GDM1 (cell line): ENCODE results near the gene USP47.
"Not testable (repeated sequence)": the region's sequence is repeated elsewhere in the genome, so short reads cannot be mapped to it uniquely, and the experiment has no call there.

Experiments used
- DNase-seq: peaks from one replicate; lab custom pipeline; 2025; lab: John Stamatoyannopoulos, UW

Gene USP47

GRCh38 chr11:11831406-11831805, 10.4 kb upstream of the USP47 start:
- DNase-seq = not testable (repeated sequence)

- DNase-seq = no peak
Measured at GRCh38 chr11:11836676-11837231, 5.0 kb upstream of the USP47 start.

- no peak for DNase-seq
Measured at GRCh38 chr11:11839718-11840117, 2.1 kb upstream of the USP47 start.

- peak; percentile 37 for DNase-seq
Measured at GRCh38 chr11:11841116-11841722, 553 bp upstream of the USP47 start.

GRCh38 chr11:11842421-11843008, 743 bp downstream of the USP47 start:
- peak; percentile 60 for DNase-seq

- no peak for DNase-seq
Measured at GRCh38 chr11:11843211-11843621, 1.4 kb downstream of the USP47 start.

GRCh38 chr11:11843642-11844041, 1.9 kb downstream of the USP47 start:
- no peak for DNase-seq

- no peak for DNase-seq
Measured at GRCh38 chr11:11844272-11844671, 2.5 kb downstream of the USP47 start.

- no peak for DNase-seq
Measured at GRCh38 chr11:11845071-11845470, 3.3 kb downstream of the USP47 start.

GRCh38 chr11:11845551-11845950, 3.8 kb downstream of the USP47 start:
- DNase-seq = no peak

- no peak for DNase-seq
Measured at GRCh38 chr11:11847082-11847481, 5.3 kb downstream of the USP47 start.

GRCh38 chr11:11848891-11849746, 7.3 kb downstream of the USP47 start:
- peak; percentile 65 for DNase-seq

- no peak for DNase-seq
Measured at GRCh38 chr11:11850668-11851067, 8.9 kb downstream of the USP47 start.

- DNase-seq = no peak
Measured at GRCh38 chr11:11856638-11857037, 14.9 kb downstream of the USP47 start.

GRCh38 chr11:11857769-11858168, 16.0 kb downstream of the USP47 start:
- DNase-seq = peak; percentile 61

GRCh38 chr11:11858676-11859075, 16.9 kb downstream of the USP47 start:
- no peak for DNase-seq

- no peak for DNase-seq
Measured at GRCh38 chr11:11860103-11860979, 18.6 kb downstream of the USP47 start.

- DNase-seq = no peak
Measured at GRCh38 chr11:11862999-11863398, 21.2 kb downstream of the USP47 start.

- no peak for DNase-seq
Measured at GRCh38 chr11:11864332-11864731, 22.6 kb downstream of the USP47 start.

GRCh38 chr11:11864803-11865202, 23.0 kb downstream of the USP47 start:
- no peak for DNase-seq

- DNase-seq = no peak
Measured at GRCh38 chr11:11865449-11865848, 23.7 kb downstream of the USP47 start.

- no peak for DNase-seq
Measured at GRCh38 chr11:11866203-11866602, 24.4 kb downstream of the USP47 start.
